IPS-15b (cell line): ENCODE results near the gene MAP4K4.
"Not testable (repeated sequence)": the region's sequence is repeated elsewhere in the genome, so short reads cannot be mapped to it uniquely, and the experiment has no call there.

Source experiments
- H3K27me3 ChIP-seq: one replicate; pipeline ENCODE4 v1.6.1; 2013; ENCODE audit warnings: low read length; ENCODE audit not compliant: control insufficient read depth, insufficient read depth
- H3K36me3 ChIP-seq: one replicate; pipeline ENCODE4 v1.6.1; 2013; ENCODE audit warnings: low read length; ENCODE audit not compliant: control insufficient read depth, insufficient read depth
- H3K4me1 ChIP-seq: one replicate; pipeline ENCODE4 v1.6.1; 2013; ENCODE audit warnings: mild to moderate bottlenecking, low read length; ENCODE audit not compliant: control insufficient read depth, insufficient read depth
- H3K4me3 ChIP-seq: one replicate; pipeline ENCODE4 v1.5.1; 2013; ENCODE audit warnings: low read depth, low read length
- H3K9ac ChIP-seq: one replicate; pipeline ENCODE4 v1.6.1; 2013; ENCODE audit warnings: low read depth, mild to moderate bottlenecking, low read length
- H3K9me3 ChIP-seq: one replicate; pipeline ENCODE4 v1.6.1; 2013; ENCODE audit warnings: mild to moderate bottlenecking, low read length; ENCODE audit not compliant: control insufficient read depth, insufficient read depth

MAP4K4 gene

DNA sequence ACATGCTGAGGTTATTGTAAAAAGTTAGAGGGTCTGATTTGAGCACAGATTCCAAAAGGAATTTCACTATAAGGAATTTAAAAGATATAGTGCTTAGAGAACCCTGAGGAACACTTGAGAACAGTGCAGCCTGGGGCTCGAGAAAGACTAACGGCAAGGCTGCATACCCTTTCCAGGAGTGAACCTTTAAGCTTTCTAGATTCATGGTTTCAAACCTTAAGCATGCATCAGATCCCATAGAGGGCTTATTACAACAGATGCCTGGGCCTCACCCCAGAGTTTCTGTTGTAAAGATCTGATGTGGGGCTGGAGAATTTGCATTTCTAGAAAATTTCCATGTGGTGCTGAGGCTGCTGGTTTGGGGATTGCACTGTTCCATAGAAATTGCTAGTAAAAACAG lies 203.7 kb downstream of the MAP4K4 start:
- no peak overlapping the region for H3K4me3 ChIP-seq
- H3K9me3 ChIP-seq, result peaks cover 2% of the 10 kb centered on the region
- H3K4me1 ChIP-seq, result no peaks in the 10 kb centered on the region
- no peaks in the 10 kb centered on the region for H3K27me3 ChIP-seq
- no peak overlapping the region for H3K9ac ChIP-seq
- no peaks in the 10 kb centered on the region for H3K36me3 ChIP-seq

DNA sequence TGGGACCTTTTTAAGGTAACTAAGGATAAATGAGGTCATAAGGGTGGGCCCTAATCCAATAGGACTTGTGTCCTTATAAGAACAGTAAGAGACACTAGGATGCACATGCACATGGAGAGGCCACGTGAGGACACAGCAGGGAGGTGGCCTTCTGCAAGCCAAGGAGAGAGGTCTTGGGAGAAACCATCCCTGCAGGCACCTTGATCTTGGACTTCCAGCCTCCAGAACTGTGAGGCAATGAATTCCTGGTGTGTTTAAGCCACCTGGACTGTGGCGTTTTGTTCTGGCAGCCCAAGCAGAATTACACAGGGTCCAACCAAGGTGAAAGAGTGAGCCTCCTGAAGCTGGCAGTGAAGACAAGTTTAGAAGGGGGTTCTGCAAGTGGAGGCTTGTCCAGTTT lies 204.7 kb downstream of the MAP4K4 start:
- Histone ChIP-seq H3K9ac (no peak overlapping the region), H3K4me1 (no peaks in the 10 kb centered on the region), H3K9me3 (peaks cover 3% of the 10 kb centered on the region), H3K36me3 (no peaks in the 10 kb centered on the region), H3K27me3 (no peaks in the 10 kb centered on the region), H3K4me3 (no peak overlapping the region)

DNA sequence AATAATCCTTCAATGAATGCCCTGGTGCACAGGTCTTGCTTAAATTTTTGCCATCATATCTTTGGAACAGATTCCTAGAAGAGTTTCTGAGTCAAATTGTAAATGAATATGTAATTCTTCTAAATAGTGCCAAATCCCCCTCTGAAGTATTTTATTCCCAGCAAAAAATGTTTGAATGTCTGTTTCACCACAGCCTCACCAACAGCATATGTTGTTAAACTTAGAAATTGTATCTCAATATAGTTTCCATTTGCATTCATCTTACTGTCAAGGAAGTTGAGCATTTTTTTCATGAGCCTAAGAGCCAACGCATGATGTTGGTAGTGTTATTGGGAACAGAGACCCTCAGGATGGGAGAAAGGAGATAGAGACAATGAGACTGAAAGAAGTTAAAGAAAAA lies 207.4 kb downstream of the MAP4K4 start:
- H3K9ac ChIP-seq, result no peak overlapping the region
- H3K4me1 ChIP-seq, result no peaks in the 10 kb centered on the region
- H3K4me3 ChIP-seq, result no peak overlapping the region
- H3K9me3 ChIP-seq, result peaks cover 3% of the 10 kb centered on the region
- no peaks in the 10 kb centered on the region for H3K27me3 ChIP-seq
- H3K36me3 ChIP-seq, result no peaks in the 10 kb centered on the region

DNA sequence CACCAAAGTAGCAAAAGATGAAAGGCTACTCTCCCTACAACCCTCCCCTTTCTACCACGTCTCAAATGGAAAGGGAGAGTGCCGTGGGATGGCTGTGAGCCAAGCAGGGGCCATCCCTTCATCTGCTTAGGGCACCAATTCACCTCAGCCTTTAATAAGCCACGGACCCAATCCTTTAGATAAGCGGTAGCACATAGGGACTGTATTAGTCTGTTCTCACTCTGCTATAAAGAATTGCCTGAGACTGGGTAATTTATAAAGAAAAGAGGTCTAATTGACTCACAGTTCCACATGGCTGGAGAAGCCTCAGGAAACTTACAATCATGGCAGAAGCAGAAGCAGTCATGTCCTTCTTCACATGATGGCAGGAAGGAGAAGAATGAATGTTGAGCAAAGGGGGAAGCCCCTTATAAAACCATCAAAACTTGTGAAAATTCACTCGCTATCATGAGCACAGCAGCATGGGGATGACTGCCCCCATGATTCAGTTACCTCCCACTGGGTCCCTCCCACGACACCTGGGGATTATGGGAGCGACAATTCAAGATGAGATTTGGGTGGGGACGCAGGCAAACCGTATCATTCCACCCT lies 208.3 kb downstream of the MAP4K4 start:
- Histone ChIP-seq H3K9me3 (peaks cover 3% of the 10 kb centered on the region), H3K9ac (no peak overlapping the region), H3K27me3 (no peaks in the 10 kb centered on the region), H3K36me3 (no peaks in the 10 kb centered on the region), H3K4me1 (no peaks in the 10 kb centered on the region), H3K4me3 (no peak overlapping the region)

DNA sequence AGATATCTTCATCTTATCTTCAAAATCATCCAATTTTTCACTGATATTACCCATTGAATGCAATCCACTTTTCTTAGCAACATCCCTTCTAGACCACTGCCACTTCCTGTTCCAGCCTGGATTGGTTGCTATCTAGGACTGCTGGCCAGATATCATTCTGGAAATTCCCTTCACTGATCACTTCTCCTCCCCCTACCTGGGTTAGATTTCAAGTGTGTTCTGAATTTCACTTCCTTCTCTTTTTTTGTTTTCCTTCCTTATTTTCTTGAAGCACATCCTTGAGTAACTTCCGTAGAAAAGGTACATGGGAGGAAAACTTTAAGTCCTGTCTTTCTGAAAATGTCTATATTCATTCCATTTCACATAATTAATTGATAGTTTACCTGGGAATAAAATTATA lies 212.3 kb downstream of the MAP4K4 start:
- Histone ChIP-seq H3K9me3 (peaks cover 3% of the 10 kb centered on the region), H3K36me3 (no peaks in the 10 kb centered on the region), H3K27me3 (no peaks in the 10 kb centered on the region), H3K4me1 (no peaks in the 10 kb centered on the region), H3K4me3 (no peak overlapping the region), H3K9ac (no peak overlapping the region)

DNA sequence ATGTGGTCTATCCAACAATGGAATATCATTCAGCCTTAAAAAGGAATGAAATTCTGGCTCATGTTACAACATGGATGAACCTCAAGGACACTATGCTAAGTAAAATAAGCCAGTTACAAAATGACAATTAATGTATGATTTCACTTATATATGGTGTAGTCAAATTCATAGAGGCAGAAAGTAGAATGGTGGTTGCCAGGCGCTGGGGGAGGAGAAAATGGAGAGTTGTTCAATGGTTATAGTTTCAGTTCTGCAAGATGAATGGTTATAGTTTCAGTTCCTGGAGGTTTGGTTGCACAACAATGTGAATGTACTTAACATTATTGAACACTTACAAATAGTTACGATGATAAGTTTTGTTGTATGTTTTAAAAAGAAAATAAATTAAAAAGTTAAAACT lies 215.0 kb downstream of the MAP4K4 start:
- Histone ChIP-seq H3K27me3 (no peaks in the 10 kb centered on the region), H3K36me3 (no peaks in the 10 kb centered on the region), H3K4me1 (no peaks in the 10 kb centered on the region), H3K9ac (no peak overlapping the region), H3K4me3 (no peak overlapping the region), H3K9me3 (no peaks in the 10 kb centered on the region)

DNA sequence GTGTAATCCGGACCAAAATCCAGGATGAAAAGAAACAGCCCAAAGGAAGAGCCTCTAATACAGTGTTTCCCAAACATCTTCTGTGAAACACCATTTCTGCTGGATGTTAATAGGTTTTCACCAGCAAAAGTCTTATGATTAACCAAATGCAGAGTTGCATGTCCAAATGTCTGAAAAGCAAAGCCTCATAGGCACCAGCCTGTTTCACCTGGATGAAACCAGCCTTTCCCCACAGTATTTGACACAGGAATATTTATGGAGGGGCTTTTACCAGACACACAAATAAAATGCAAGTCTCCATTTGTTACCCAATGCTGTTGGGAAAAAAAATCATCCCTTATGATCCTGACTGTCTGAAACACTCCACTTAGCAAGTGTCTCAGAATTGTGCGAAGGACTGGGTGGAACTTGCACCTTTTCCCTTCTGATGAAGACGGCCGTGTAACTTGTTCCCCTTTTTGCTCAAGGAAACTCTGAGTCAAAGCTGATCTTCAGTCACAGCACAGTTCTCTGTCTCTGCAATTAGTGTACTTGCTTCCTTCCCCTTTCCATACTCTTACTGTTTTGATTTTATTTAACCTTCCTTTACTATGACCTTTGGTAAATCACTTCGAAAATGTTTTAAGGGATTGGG lies 223.9 kb downstream of the MAP4K4 start:
- Histone ChIP-seq H3K9me3 (peaks cover 7% of the 10 kb centered on the region), H3K36me3 (no peaks in the 10 kb centered on the region), H3K4me3 (no peak overlapping the region), H3K4me1 (no peaks in the 10 kb centered on the region), H3K27me3 (no peaks in the 10 kb centered on the region), H3K9ac (no peak overlapping the region)

DNA sequence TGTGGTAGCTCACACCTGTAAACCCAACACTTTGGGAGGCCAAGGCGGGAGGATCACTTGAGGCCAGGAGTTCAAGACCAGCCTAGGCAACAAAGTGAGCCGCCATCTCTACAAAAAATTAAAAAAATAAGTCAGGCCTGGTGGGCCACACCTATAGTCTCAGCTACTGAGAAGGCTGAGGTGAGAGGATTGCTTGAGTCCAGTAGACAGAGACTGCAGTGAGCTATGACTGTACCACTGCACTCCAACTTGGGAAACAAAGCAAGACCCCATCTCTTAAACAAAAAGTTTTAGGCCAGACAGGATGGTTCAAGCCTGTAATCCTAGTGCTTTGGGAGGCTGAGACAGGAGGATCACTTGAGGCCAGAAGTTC lies 224.4 kb downstream of the MAP4K4 start:
- Histone ChIP-seq H3K36me3 (no peaks in the 10 kb centered on the region), H3K4me1 (no peaks in the 10 kb centered on the region), H3K4me3 (no peak overlapping the region), H3K27me3 (no peaks in the 10 kb centered on the region), H3K9me3 (peaks cover 11% of the 10 kb centered on the region), H3K9ac (no peak overlapping the region)

DNA sequence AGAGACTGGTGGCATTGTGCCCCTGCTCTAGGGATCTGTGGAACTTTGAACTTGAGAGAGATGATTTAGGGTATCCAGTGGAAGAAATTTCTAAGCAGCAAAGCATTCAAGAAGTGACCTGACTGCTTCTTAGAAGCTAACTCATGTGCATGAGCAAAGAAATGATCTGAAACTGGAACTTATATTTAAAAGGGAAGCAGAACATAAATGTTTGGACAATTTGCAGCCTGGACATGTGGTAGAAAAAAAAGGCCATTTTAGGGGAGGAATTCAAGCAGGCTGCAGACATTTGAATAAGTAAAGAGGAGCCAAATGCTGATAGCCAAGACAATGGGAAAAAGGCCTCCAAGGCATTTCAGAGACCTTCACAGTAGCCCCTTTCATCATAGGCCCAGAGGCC lies 226.8 kb downstream of the MAP4K4 start:
- not testable (repeated sequence) for H3K4me3 ChIP-seq, H3K27me3 ChIP-seq, H3K4me1 ChIP-seq, H3K9ac ChIP-seq, H3K36me3 ChIP-seq
- peaks cover 21% of the 10 kb centered on the region for H3K9me3 ChIP-seq

DNA sequence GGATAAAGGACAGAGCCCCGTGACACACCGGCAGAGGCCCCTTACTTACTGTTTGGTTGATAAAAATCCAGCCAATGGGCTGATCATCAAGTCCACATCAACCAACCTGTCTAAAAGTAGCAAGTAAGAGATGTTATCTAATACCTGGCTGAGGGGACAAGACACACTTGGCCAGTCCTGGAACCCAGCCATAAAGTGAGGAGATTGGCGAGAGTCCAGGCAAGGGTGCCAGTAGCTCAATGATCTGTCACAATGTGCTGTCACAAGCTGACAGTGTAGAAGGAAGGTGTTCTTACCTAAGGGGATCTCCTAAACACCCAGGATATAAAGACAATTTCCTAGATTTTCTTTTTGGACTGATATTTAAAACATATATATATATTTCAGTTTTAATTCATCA lies 232.5 kb downstream of the MAP4K4 start:
- H3K4me3 ChIP-seq, result no peak overlapping the region
- peaks cover 14% of the 10 kb centered on the region for H3K9me3 ChIP-seq
- H3K9ac ChIP-seq, result no peak overlapping the region
- no peaks in the 10 kb centered on the region for H3K36me3 ChIP-seq
- no peaks in the 10 kb centered on the region for H3K27me3 ChIP-seq
- no peaks in the 10 kb centered on the region for H3K4me1 ChIP-seq

DNA sequence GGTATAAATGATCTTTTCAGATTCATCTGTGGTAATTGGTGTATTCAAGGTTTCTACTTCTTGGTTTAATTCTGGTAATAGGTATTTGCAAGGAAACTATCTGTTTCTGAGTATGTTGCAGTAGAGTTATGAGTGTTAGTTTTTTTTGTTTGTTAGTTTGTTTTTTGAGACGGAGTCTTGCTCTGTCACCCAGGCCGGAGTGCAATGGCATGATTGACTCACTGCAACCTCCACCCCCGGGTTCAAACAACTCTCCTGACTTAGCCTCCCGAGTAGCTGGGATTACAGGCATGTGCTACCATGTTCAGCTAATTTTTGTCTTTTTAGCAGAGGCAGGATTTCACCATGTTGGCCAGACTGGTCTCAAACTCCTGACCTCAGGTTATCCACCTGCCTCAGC lies 233.3 kb downstream of the MAP4K4 start:
- Histone ChIP-seq H3K27me3 (no peaks in the 10 kb centered on the region), H3K4me3 (no peak overlapping the region), H3K4me1 (no peaks in the 10 kb centered on the region), H3K9ac (no peak overlapping the region), H3K36me3 (no peaks in the 10 kb centered on the region), H3K9me3 (peaks cover 13% of the 10 kb centered on the region)

DNA sequence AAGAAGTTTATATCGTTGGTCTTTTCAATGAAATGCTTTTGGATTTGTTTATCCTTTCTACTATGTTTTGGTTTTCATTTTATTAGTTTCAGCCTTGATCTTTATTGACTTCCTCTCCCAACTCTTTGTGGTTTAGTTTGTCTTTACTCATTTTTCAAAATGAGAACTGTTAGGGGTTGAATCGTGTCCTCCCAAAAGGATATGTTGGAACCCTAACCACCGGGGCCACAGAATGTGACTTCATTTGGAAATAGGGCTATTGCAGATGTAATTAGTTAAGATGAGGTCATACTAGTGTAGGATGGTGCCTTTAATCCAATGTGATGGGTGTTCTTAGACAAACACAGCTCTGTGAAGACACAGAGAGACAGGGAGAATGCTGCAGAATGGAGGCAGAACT lies 233.9 kb downstream of the MAP4K4 start:
- no peaks in the 10 kb centered on the region for H3K4me1 ChIP-seq
- peaks cover 13% of the 10 kb centered on the region for H3K9me3 ChIP-seq
- H3K27me3 ChIP-seq, result no peaks in the 10 kb centered on the region
- no peak overlapping the region for H3K9ac ChIP-seq
- H3K4me3 ChIP-seq, result no peak overlapping the region
- no peaks in the 10 kb centered on the region for H3K36me3 ChIP-seq
